Measurements from ENCODE around the gene CHDH.

The CHDH gene

GRCh38 chr3:53823956-53824657 is 22.1 kb downstream of the CHDH start:
- DNase-seq (ENCODE audit: low spot score) = no peak

GRCh38 chr3:53823026-53823955 is 22.9 kb downstream of the CHDH start:
- no peak for DNase-seq (ENCODE audit: low spot score)

- DNase-seq (ENCODE audit: low spot score) = no peak
Observed at GRCh38 chr3:53822331-53822741, 23.9 kb downstream of the CHDH start.

- no peak for DNase-seq (ENCODE audit: low spot score)
Observed at GRCh38 chr3:53821631-53822121, 24.5 kb downstream of the CHDH start.

- no peak for DNase-seq (ENCODE audit: low spot score)
Observed at GRCh38 chr3:53820756-53821580, 25.3 kb downstream of the CHDH start.

- no peak for DNase-seq (ENCODE audit: low spot score)
Observed at GRCh38 chr3:53820084-53820483, 26.1 kb downstream of the CHDH start.

- no peak for DNase-seq (ENCODE audit: low spot score)
Observed at GRCh38 chr3:53819163-53819868, 26.9 kb downstream of the CHDH start.

GRCh38 chr3:53818221-53819162 is 27.7 kb downstream of the CHDH start:
- DNase-seq (ENCODE audit: low spot score) = no peak

GRCh38 chr3:53817809-53818208 is 28.4 kb downstream of the CHDH start:
- DNase-seq (ENCODE audit: low spot score) = no peak

- no peak for DNase-seq (ENCODE audit: low spot score)
Observed at GRCh38 chr3:53817211-53817610, 29.0 kb downstream of the CHDH start.

GRCh38 chr3:53816425-53816824 is 29.8 kb downstream of the CHDH start:
- peak; percentile 70 for DNase-seq (ENCODE audit: low spot score)

- no peak for DNase-seq (ENCODE audit: low spot score)
Observed at GRCh38 chr3:53815651-53816050, 30.6 kb downstream of the CHDH start.

- DNase-seq (ENCODE audit: low spot score) = no peak
Observed at GRCh38 chr3:53815067-53815466, 31.2 kb downstream of the CHDH start.

GRCh38 chr3:53813876-53814275 is 32.3 kb downstream of the CHDH start:
- no peak for DNase-seq (ENCODE audit: low spot score)

GRCh38 chr3:53813229-53813628 is 33.0 kb downstream of the CHDH start:
- DNase-seq (ENCODE audit: low spot score) = no peak

GRCh38 chr3:53812434-53812833 is 33.8 kb downstream of the CHDH start:
- no peak for DNase-seq (ENCODE audit: low spot score)

- no peak for DNase-seq (ENCODE audit: low spot score)
Observed at GRCh38 chr3:53811143-53811927, 34.9 kb downstream of the CHDH start.

GRCh38 chr3:53809764-53810400 is 36.3 kb downstream of the CHDH start:
- no peak for DNase-seq (ENCODE audit: low spot score)

- no peak for DNase-seq (ENCODE audit: low spot score)
Observed at GRCh38 chr3:53809267-53809666, 37.0 kb downstream of the CHDH start.
